ENCODE data around the gene KIAA1217.

- TF ChIP-seq EZH2 (IDR thresholded peaks at IDR 0.05; ENCODE audit: borderline replicate concordance, insufficient read depth, low read length, poor library complexity, severe bottlenecking) (no peak), MXI1 (conservative IDR thresholded peaks at IDR 0.05; ENCODE audit: poor library complexity, severe bottlenecking) (no peak), EP300 (conservative IDR thresholded peaks at IDR 0.05; ENCODE audit: poor library complexity, severe bottlenecking) (no peak), POLR2AphosphoS5 (IDR thresholded peaks at IDR 0.05) (no peak), TAF1 (IDR thresholded peaks at IDR 0.05; ENCODE audit: low read depth) (no peak), RAD21 (conservative IDR thresholded peaks at IDR 0.05) (no peak)
- TF ChIP-seq, protein P1, sequence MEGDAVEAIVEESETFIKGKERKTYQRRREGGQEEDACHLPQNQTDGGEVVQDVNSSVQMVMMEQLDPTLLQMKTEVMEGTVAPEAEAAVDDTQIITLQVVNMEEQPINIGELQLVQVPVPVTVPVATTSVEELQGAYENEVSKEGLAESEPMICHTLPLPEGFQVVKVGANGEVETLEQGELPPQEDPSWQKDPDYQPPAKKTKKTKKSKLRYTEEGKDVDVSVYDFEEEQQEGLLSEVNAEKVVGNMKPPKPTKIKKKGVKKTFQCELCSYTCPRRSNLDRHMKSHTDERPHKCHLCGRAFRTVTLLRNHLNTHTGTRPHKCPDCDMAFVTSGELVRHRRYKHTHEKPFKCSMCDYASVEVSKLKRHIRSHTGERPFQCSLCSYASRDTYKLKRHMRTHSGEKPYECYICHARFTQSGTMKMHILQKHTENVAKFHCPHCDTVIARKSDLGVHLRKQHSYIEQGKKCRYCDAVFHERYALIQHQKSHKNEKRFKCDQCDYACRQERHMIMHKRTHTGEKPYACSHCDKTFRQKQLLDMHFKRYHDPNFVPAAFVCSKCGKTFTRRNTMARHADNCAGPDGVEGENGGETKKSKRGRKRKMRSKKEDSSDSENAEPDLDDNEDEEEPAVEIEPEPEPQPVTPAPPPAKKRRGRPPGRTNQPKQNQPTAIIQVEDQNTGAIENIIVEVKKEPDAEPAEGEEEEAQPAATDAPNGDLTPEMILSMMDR (IDR thresholded peaks at IDR 0.05; ENCODE audit: poor library complexity, severe bottlenecking): no peak
Observed at GRCh38 chr10:24331457-24331856, 122.5 kb downstream of the KIAA1217 start.
